Glomerular endothelial cell (primary cell): Measurements from ENCODE around the gene CASP10. TPM values are rescaled to one million over a fixed set of nuclear protein-coding genes. Genes with fewer than 3 reads are reported as not detected.
A peak's percentile ranks its signal among the peaks of the same experiment; 100 is the strongest.
"Not testable (repeated sequence)": the region's sequence is repeated elsewhere in the genome, so short reads cannot be mapped to it uniquely, and the experiment has no call there.

ENCODE experiments used
- DNase-seq: peaks from one replicate; pipeline ENCODE4 v3.0.0-alpha.2; 2011; ENCODE audit warnings: low read depth, low spot score; ENCODE audit errors: extremely low read depth
- total RNA-seq: library from RNA; depleted of rRNA; stranded (reverse); fragments of >200 nt; gene quantifications from 2 replicates; pipeline ENCODE4 v1.2.3, GENCODE V29; 2015

The CASP10 gene
- total RNA-seq, 1 donor from 2014 or later: 42.1 TPM

- no peak for DNase-seq
Measured at GRCh38 chr2:201154615-201155399, 28.1 kb upstream of the CASP10 start.

DNA sequence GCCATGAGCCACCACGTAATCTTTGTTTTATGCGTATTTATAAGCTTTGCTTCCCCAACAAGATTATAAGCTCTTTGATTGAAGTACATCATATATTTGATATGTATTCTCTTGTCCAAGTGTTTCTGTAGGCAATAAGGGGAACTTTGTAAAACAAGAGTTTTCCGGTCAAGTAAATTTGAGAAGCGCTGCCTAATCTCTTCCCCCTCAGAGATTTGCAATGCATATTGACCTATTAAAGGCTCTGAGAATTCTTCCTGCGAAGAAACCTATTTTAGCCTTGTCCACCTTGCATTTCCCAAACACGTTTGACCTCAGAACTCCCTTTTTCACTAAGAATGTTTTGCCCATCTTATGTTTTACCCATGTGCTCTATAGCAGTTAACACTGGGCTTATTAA lies 26.9 kb upstream of the CASP10 start:
- DNase-seq: no peak

DNA sequence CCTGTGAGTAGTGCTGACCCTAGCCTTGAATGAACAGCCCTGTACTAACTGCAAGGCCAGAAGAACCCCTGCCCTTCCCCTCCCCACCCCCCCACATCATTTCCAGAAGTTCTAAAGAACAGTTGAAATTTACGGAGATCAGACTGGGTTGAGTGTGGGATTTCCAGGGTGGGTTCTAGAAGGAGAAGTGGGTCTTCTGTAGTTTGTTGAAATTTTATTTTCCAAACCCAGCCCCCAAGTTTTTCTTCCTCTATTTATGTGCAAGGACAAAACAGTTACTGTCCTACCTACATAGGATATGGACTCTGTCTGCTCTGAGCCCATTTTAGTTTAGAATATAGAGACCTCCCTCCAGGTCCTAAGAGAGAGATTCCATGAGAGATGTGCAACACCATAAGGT lies 26.3 kb upstream of the CASP10 start:
- no peak for DNase-seq

DNA sequence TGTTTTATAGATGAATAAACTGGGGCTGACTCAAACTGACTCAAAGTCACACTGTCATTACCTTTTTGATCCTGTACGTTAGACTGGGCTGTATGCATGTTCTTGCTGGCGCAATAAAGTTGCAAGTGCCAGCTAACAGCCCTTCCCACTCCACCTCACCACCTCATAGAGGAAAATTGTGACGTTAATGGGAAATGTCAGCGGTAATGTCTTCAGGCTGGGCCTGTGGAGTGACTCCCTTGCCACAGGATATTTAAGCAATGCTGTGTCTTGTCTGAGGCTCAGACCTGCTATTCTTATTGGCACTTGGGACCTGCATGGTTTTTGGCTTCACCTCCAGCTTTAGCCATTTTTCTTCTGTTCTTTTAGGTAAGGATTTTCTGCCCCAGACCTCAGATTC lies 25.2 kb upstream of the CASP10 start:
- DNase-seq: no peak

- DNase-seq: peak; percentile 68
Measured at GRCh38 chr2:201158111-201158929, 24.6 kb upstream of the CASP10 start.

DNA sequence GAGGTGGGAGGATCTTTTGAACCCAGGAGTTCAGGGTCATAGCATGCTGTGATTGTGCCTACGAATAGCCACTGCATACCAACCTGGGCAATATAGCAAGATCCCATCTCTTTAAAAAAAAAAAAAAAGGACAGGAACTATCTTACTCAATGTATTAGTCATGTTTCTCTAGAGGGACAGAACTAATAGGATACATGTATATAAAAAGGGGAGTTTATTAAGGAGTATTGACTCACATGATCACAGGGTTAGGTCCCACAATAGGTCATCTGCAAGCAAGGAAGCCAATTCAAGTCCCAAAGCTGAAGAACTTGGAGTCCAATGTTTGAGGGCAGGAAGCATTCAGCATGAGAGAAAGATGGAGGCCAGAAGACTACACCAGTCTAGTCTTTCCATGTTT lies 18.8 kb upstream of the CASP10 start:
- DNase-seq: no peak

DNA sequence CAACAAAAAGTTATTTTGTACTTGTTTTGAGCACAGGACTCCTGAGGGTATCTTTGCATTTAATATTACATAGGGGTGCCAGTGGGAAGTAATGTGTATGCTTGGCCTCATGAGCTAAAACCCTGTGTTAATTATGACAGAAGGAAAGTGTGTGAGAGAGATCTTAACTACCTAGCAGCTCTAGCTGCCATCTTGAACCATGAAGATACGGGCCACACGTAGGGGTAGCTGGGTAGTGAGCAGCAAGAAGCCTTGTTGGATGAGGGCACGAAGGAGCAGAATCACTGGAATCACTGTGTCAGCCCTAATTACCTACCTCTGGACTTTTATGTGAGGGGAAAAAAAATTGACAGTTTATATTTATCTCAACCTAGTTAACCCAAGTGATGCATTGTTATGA lies 15.4 kb upstream of the CASP10 start:
- DNase-seq: no peak

GRCh38 chr2:201168496-201168895 lies 14.4 kb upstream of the CASP10 start:
- not testable (repeated sequence) for DNase-seq

DNA sequence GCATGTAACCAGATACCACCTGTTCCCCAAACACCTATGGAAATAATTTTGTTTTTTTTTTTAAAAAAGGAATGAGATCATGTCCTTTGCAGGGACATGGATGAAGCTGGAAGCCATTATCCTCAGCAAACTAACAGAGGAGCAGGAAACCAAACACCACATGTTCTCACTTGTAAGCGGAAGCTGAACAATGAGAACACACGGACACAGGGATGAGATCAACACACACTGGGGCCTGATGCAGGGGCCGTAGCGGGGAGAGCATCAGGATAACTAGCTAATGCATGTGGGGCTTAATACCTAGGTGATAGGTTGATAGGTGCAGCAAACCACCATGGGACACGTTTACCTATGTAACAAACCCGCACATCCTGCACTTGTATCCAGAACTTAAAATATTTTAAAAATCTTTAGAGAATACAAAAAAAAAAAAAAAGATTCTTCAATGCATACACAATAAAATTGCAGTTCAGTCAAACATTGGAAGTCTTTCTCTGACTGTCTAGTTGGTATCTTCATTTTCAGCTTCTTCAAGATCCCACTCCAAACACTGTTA lies 11.6 kb upstream of the CASP10 start:
- no peak for DNase-seq

DNA sequence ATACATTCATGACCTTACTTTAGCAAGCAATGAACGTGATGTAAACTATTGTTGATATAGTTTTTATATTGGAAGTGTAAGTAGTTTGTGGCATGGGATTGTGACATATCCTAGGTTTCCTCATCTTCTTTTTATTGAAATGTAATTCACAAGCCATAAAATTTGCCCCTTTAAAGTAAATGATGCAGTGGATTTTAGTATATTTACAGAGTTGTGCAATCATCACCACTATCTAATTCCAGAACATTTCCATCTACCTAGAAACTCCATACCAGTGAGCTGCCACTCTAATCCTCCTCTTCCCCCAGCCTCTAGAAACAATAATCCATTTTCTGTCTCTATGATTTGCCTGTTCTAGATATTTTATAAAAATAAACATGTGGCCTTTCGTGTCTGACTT lies 10.7 kb upstream of the CASP10 start:
- no peak for DNase-seq

- no peak for DNase-seq
Measured at GRCh38 chr2:201174687-201175086, 8.3 kb upstream of the CASP10 start.

DNA sequence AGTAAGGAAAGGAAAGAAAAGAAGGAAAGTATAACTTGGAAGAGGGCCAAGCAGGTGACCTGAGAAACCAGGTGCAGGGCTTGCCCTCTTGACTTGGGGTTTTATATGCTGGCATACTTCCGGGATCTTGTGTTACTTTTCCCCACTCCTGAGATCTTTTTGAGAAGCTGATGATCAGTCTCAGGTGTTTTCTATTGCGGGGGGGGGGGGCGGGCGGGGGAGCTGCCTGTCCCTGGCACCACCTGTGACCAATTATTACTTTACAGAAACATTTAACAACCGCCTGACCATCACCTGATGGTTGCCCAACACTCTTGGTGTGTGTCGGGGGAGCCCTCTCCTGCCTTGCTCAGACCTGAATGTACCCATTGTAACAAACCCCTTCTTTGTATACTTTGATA lies 6.9 kb upstream of the CASP10 start:
- DNase-seq: no peak

- DNase-seq: no peak
Measured at GRCh38 chr2:201180010-201180409, 2.9 kb upstream of the CASP10 start.

DNA sequence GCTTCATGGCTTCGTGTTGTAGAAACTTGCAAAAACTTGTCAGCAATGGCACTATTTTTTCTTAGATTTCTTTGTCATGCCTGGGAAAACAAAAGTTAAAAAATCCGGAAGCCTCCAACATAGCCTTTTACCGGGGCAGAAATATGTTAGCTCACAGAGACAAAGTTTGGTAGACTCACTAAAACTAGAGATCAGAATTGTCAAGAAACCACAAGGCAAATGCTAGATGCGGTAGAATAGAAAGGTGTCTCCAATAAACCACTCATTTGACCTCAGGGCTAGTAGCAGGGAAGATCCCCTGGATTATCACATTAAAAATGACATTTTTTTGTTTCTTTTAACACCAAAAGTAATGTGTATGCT lies 405 bp downstream of the CASP10 start:
- DNase-seq: no peak

- DNase-seq: not testable (repeated sequence)
Measured at GRCh38 chr2:201183835-201184234, 894 bp downstream of the CASP10 start.

DNA sequence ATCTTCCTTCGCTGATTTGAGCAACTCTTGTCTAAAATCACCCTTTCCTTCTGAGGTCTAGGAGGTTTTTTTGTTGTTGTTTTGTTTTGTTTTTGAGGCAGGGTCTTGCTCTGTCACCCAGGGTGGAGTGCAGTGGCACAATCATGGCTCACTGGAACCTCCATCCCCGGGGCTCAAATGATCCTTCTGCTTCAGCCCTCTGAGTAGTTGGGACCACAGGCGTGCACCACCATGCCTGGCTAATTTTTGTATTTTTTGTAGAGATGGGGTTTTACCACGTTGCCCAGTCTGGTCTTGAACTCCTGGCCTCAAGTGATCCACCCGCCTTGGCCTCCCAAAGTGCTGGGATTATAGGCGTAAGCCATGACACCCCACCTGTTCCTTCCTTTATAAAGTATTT lies 1.3 kb downstream of the CASP10 start:
- not testable (repeated sequence) for DNase-seq

DNA sequence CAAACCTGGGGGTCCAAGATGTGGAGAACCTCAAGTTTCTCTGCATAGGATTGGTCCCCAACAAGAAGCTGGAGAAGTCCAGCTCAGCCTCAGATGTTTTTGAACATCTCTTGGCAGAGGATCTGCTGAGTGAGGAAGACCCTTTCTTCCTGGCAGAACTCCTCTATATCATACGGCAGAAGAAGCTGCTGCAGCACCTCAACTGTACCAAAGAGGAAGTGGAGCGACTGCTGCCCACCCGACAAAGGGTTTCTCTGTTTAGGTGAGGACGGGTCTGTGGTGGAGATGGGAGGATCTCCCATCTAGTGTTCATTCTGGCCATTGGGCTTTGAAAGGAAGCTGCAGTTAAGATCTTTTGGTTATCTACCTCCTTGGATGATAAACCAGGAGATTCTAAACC lies 2.9 kb downstream of the CASP10 start:
- no peak for DNase-seq

GRCh38 chr2:201186982-201187381 lies 4.0 kb downstream of the CASP10 start:
- no peak for DNase-seq

- DNase-seq: no peak
Measured at GRCh38 chr2:201188449-201188848, 5.5 kb downstream of the CASP10 start.

DNA sequence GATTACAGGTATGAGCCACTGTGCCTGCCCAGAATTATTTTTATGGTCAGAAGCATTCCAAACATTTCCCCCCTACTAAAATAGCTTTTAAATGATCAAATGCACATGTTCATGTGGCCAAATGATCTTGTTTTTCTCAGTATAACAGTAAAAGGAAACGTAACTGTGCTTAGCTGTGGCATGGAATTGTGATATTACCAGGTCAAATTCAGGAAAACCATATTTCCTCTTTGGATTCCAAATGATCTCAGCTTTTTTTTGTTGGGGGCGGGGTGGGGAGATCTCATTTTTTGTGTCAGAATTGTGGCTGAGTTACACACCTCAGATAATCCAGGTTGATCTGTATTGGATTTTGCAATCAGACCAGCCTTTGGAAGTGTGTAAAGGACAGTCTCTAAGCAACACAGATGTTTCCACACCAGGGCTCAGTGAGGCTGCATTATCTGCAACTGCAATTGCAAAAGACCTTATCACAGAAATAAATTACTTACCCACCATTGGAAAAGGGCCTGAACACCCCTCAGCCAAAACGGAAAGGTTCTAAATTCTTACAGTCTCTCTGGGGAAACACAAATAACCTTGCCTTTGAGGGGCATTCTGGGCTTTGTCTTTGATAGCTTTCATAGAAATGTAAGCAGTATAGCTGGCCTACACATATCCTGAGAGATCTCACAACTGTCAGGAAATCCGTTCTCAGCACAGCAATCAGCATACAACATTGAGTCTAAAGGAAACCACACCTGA lies 8.4 kb downstream of the CASP10 start:
- DNase-seq: peak; percentile 73

- no peak for DNase-seq
Measured at GRCh38 chr2:201194097-201194496, 11.2 kb downstream of the CASP10 start.
